ENCODE measurements around the gene TOMM20. TPM values are rescaled to one million over a fixed set of nuclear protein-coding genes. Genes with fewer than 3 reads are reported as not detected.

The TOMM20 gene
- total RNA-seq, 1 experiment from 2014 or later = 101 TPM

DNA sequence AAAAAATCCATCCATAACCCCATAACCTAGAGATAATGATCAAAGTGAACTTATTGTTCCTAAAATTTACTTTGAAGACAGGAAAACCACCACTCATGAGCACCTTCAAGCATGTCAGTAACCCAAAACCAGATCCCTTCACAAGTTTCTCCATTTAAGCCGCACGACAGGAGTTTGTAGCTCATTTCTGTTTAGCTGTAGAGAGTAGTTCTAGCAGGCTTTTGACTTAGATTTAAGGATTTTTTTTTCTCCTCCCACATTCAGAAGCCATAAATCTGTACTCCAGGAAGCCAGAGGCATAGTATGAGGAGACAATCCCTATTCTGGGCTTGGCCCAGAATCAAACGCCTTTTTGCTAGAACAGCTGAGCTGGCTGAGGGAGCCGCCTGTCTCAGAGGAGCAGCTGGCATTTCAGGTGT lies 25.6 kb downstream of the TOMM20 start:
- Histone ChIP-seq H3K4me3 (ENCODE audit: low read depth in 2 of 2, low read length in 2 of 2) (no peak overlapping the region), H3K27ac (ENCODE audit: low read length) (no peak overlapping the region), H3K36me3 (ENCODE audit: control insufficient read depth, insufficient read depth, low read length) (no peaks in the 10 kb centered on the region), H3K9me3 (ENCODE audit: control insufficient read depth, insufficient read depth, low read depth, low read length) (no peaks in the 10 kb centered on the region), H3K27me3 (ENCODE audit: control insufficient read depth, insufficient read depth, low read length) (no peaks in the 10 kb centered on the region), H3K4me1 (ENCODE audit: control insufficient read depth, insufficient read depth, low read length) (peaks cover 23% of the 10 kb centered on the region)
- TF ChIP-seq, protein P1, sequence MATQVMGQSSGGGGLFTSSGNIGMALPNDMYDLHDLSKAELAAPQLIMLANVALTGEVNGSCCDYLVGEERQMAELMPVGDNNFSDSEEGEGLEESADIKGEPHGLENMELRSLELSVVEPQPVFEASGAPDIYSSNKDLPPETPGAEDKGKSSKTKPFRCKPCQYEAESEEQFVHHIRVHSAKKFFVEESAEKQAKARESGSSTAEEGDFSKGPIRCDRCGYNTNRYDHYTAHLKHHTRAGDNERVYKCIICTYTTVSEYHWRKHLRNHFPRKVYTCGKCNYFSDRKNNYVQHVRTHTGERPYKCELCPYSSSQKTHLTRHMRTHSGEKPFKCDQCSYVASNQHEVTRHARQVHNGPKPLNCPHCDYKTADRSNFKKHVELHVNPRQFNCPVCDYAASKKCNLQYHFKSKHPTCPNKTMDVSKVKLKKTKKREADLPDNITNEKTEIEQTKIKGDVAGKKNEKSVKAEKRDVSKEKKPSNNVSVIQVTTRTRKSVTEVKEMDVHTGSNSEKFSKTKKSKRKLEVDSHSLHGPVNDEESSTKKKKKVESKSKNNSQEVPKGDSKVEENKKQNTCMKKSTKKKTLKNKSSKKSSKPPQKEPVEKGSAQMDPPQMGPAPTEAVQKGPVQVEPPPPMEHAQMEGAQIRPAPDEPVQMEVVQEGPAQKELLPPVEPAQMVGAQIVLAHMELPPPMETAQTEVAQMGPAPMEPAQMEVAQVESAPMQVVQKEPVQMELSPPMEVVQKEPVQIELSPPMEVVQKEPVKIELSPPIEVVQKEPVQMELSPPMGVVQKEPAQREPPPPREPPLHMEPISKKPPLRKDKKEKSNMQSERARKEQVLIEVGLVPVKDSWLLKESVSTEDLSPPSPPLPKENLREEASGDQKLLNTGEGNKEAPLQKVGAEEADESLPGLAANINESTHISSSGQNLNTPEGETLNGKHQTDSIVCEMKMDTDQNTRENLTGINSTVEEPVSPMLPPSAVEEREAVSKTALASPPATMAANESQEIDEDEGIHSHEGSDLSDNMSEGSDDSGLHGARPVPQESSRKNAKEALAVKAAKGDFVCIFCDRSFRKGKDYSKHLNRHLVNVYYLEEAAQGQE (IDR thresholded peaks at IDR 0.05; ENCODE audit: insufficient read depth in 1 of 2, low read depth in 2 of 2, low read length in 1 of 2) = no peak
- no peak for TF ChIP-seq SIN3A (IDR thresholded peaks at IDR 0.05; ENCODE audit: borderline replicate concordance, insufficient read depth, low read depth, low read length)
- TF ChIP-seq TCF7L2 (IDR thresholded peaks at IDR 0.05; ENCODE audit: low read depth, low read length) = no peak
- TF ChIP-seq POLR2AphosphoS5 (IDR thresholded peaks at IDR 0.05; ENCODE audit: low read depth, low read length) = no peak
- TF ChIP-seq, protein P2, sequence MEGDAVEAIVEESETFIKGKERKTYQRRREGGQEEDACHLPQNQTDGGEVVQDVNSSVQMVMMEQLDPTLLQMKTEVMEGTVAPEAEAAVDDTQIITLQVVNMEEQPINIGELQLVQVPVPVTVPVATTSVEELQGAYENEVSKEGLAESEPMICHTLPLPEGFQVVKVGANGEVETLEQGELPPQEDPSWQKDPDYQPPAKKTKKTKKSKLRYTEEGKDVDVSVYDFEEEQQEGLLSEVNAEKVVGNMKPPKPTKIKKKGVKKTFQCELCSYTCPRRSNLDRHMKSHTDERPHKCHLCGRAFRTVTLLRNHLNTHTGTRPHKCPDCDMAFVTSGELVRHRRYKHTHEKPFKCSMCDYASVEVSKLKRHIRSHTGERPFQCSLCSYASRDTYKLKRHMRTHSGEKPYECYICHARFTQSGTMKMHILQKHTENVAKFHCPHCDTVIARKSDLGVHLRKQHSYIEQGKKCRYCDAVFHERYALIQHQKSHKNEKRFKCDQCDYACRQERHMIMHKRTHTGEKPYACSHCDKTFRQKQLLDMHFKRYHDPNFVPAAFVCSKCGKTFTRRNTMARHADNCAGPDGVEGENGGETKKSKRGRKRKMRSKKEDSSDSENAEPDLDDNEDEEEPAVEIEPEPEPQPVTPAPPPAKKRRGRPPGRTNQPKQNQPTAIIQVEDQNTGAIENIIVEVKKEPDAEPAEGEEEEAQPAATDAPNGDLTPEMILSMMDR (IDR thresholded peaks at IDR 0.05) = no peak
- in situ Hi-C loops (cut with HindIII; ENCODE audit: low pct_unique_long_range_greater_than_20kb, low sequenced_read_pairs) = no loop called here
- ATAC-seq = no peak
- CTCF ChIA-PET = interaction anchor here (0.7 to 0.9 kb wide), 3 partner anchors 106 to 730 kb away, joined by 3 to 7 read pairs (median 5); partner anchors contain the start of gene COA6
- intact Hi-C loops (cut with micrococcal nuclease; ENCODE audit: unreplicated experiment) = no loop called here
- no peak for DNase-seq (ENCODE audit: low read depth, low spot score)
- BruUV-seq (replicated peaks) = no TSS peak
- POLR2A ChIA-PET = interaction anchor here (0.7 kb wide), 1 partner anchor 564 kb away, joined by 11 read pairs; no protein-coding TSS in a partner anchor

DNA sequence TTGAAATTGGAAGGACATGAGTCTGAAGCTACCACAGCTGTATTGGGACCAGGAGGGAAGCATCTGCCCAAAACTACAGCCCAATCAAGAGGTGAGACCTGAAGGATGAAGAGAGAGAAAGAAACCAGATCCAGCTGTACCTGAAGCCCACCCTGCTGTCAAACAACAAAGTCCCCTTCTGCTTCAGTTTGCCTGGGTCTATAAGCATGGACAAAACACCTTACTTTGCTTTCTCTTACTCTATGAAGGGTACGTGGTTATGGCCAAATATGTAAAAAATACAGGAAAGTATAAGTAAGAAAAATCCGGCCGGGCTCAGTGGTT lies 26.4 kb downstream of the TOMM20 start:
- DNase-seq (ENCODE audit: low read depth, low spot score) (no peak), ATAC-seq (no peak)
- Histone ChIP-seq H3K9me3 (ENCODE audit: control insufficient read depth, insufficient read depth, low read depth, low read length) (no peaks in the 10 kb centered on the region), H3K4me3 (ENCODE audit: low read depth in 2 of 2, low read length in 2 of 2) (no peak overlapping the region), H3K4me1 (ENCODE audit: control insufficient read depth, insufficient read depth, low read length) (peaks cover 23% of the 10 kb centered on the region), H3K27me3 (ENCODE audit: control insufficient read depth, insufficient read depth, low read length) (no peaks in the 10 kb centered on the region), H3K36me3 (ENCODE audit: control insufficient read depth, insufficient read depth, low read length) (no peaks in the 10 kb centered on the region), H3K27ac (ENCODE audit: low read length) (no peak overlapping the region; the same call in 1 of the 2 replicates)
- ChIA-PET POLR2A (no interaction called here), CTCF (no interaction called here)
- BruUV-seq (replicated peaks) = no TSS peak
- TF ChIP-seq, protein P2 (IDR thresholded peaks at IDR 0.05) = no peak
- TF ChIP-seq POLR2AphosphoS5 (IDR thresholded peaks at IDR 0.05; ENCODE audit: low read depth, low read length) (no peak), TCF7L2 (IDR thresholded peaks at IDR 0.05; ENCODE audit: low read depth, low read length) (no peak)
- TF ChIP-seq, protein P1 (IDR thresholded peaks at IDR 0.05; ENCODE audit: insufficient read depth in 1 of 2, low read depth in 2 of 2, low read length in 1 of 2) = no peak
- intact Hi-C loops (cut with micrococcal nuclease; ENCODE audit: unreplicated experiment) (no loop called here), in situ Hi-C loops (cut with HindIII; ENCODE audit: low pct_unique_long_range_greater_than_20kb, low sequenced_read_pairs) (no loop called here)
